ENCODE measurements around the gene ADCY5.

Gene ADCY5

GRCh38 chr3:123326531-123326930 is 122.4 kb downstream of the ADCY5 start:
- no peak for DNase-seq (ENCODE audit: low read depth)

GRCh38 chr3:123325766-123326256 is 123.1 kb downstream of the ADCY5 start:
- DNase-seq (ENCODE audit: low read depth): no peak

DNA sequence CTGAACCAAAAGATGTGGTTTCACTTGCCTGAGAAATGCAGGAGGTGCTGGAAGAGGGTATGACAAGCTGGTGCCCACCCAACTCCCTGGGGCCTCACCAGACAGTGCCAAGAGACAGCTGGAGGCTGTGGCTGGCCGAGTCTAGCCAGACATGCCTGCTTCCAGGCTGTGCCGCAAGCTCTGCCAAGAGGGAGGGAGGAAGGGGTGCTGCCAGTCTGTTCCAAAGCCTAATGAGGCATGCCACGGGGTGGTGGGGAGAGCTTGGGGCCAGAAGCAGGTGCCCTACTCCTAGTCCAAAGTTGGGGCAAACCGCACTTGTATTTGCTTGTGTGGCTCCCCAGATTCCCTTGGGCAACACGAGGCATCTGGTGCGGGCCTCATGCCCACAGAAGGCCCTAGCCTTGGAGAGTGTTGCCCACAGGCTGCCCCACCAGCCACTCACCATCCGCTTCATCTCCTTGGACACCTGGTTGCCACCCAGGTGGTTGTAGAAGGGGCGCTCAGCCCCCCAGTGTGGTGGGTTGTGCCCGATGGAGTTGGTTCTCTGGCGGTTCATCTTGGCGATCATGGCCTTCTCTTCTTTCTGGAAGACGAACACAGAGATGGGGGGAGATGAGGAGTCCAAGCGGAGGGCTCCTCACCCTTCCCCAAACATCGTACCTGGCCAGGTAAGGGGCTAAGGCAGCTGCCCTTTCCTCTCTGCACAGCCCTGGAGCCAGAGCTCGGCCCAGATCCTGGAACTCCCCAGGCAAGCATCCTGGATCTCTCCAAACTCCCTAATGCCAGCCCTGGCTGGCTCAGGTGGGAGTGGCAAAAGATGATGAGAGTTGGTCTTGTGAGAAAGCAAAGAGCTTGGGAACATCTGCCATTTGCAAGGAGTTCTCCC is 123.8 kb downstream of the ADCY5 start:
- DNase-seq (ENCODE audit: low read depth): no peak

GRCh38 chr3:123323781-123324180 is 125.1 kb downstream of the ADCY5 start:
- DNase-seq (ENCODE audit: low read depth): no peak

DNA sequence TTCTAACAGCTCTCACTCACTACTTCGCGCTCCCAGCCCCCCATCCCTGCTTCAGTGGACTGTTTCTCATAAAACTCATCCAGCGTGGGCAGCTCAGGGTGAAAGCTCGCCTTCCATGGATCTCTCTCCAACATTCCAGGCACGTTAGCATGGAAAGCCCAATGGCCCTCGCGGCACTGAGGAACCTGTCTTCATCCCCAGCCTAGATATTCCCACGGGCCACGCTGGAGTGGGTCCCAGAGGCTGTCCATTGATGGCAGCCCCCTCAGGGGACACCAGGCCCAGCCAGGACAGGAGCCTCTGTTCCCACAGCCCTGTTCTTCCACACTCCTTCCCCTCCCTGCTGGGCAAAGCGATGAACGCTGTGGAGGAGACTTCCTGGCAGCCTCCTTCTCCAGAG is 126.0 kb downstream of the ADCY5 start:
- no peak for DNase-seq (ENCODE audit: low read depth)

DNA sequence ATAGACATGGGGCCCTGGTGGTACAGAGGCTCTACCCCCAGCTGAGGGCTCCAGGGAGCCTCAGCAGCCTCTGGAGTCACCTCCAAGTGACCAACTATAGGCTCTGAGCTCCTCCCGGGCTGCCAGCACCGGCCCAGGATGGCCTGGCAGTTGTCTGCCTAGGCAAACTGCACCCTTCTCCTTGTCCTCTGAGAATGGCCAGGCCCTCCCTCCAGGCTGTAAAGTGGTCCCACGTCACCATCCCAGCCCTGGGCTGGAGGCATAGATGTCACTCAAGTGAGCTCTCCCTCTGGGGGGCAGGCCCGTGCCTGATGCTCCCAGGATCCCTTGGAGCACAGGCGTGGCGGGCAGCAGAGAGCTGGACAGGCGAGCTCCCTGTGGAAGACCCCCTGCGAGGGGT is 127.1 kb downstream of the ADCY5 start:
- no peak for DNase-seq (ENCODE audit: low read depth)

DNA sequence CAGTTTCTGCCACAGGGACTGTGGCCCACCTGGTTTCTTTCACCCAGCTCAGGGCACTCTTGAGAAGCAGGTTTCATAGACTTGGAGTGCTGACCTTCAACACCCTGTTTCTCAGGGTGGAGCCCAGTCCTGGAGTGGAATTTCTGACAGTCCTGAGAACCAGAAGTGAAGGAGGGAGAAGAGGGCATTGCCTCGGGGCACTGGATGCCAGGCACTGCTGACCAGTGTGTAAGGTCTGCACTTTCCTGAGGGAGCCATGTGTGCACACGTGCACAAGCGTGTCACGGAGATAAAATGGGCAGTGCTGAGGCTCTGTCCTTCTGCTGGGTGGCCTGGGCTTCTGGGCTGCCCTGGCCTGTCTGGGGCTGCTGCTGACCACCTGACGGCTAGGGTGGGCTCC is 128.7 kb downstream of the ADCY5 start:
- DNase-seq (ENCODE audit: low read depth): no peak

DNA sequence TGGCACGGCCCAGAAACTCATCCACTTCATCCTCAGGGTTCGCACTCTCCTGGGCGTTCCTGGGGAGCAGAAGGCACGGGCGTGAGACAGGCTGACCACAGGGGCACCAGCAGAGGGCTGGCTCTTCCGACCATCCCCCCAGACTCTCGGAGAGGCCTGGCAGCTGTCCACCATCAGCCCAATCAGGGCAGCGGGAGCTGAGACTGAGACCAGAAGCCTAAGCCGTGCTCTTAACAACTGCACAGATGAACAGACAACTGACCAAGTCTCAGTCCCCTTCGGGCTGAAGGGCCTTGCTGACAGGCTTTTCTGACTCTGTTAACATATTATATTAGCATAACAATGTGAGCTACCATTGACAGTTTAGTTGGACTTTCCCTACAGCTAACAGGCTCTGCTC is 129.1 kb downstream of the ADCY5 start:
- no peak for DNase-seq (ENCODE audit: low read depth)

DNA sequence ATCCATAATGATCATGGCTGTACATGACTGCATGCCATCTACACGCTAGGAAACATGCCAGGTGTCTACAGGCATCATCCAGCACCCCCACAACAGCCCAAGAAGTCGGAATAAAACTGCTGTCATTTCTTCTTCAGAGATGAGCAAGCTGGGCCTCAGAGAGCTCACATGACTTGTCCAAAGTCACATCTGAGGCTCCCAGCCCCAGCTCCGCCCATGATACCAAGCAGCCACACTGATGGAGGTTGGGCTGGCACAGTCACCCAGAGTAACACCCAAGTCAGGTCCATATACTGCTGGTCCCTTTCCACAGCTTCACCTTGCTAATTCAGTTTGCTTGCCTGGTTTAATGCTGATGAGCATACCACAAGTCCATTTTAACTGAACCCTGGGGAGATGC is 130.5 kb downstream of the ADCY5 start:
- no peak for DNase-seq (ENCODE audit: low read depth)

- no peak for DNase-seq (ENCODE audit: low read depth)
Observed at GRCh38 chr3:123317716-123318115, 131.2 kb downstream of the ADCY5 start.

GRCh38 chr3:123315271-123315595 is 133.7 kb downstream of the ADCY5 start:
- DNase-seq (ENCODE audit: low read depth): no peak

DNA sequence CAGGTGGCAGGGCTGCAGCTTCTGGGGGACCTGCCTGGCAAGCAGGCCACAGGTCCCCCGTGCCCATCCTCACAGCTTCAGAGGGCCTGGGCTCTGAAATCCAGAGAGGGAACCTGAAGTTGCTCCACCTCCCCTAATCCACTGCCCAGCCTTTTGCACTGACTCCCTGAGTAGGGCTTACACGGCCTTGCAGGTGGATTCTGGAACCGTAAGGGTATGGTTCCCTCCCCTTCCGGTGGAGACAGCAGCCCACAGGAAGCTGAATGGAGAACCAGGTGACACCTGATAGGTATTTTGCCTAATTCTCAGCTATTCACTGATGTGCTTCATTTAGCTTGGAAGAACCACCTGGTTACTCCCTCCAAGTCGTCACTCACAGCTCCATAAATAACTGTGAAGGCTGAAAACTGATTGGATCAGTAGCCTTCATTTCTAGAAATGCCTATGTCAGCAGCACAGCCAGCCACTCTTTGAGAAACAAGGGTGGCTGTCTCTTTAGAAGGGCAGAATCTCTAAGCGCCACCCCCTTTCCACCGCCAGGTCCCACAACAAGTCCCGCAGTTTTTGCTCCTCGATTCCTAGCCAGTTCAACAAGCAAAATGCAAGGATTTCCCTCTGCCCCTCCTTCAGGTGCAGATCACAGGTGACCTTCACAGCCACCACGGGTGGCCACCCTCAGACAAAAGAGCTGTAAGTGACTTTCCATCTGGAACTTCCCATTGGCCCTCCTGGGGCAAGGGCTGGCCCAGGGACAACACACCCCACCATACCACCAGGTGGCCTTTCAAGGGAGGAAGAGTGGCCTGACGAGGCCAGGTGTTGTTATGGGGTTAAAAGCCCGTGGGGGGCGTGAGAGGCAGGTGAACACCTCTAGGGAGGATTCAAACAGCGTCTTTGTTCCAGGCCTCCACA is 134.3 kb downstream of the ADCY5 start:
- no peak for DNase-seq (ENCODE audit: low read depth)

DNA sequence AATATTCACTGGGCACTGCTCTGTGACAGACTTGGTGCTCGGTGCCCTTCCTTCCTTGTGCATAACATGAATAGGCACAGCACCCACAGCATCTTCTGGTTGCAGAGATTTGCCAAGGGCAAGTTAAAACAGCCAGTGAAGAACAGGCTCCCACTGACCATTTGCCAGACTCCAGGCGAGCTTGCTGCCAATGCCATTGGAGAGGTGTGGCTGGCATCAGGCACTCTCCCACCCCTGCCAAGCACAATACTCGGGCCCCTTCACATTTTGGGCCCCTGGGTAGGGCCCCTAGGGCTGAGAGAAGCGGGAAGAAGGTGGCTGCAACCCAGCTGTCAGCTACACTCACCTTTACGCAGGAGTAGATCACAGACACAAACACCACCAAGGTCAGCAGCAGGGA is 135.0 kb downstream of the ADCY5 start:
- no peak for DNase-seq (ENCODE audit: low read depth)

DNA sequence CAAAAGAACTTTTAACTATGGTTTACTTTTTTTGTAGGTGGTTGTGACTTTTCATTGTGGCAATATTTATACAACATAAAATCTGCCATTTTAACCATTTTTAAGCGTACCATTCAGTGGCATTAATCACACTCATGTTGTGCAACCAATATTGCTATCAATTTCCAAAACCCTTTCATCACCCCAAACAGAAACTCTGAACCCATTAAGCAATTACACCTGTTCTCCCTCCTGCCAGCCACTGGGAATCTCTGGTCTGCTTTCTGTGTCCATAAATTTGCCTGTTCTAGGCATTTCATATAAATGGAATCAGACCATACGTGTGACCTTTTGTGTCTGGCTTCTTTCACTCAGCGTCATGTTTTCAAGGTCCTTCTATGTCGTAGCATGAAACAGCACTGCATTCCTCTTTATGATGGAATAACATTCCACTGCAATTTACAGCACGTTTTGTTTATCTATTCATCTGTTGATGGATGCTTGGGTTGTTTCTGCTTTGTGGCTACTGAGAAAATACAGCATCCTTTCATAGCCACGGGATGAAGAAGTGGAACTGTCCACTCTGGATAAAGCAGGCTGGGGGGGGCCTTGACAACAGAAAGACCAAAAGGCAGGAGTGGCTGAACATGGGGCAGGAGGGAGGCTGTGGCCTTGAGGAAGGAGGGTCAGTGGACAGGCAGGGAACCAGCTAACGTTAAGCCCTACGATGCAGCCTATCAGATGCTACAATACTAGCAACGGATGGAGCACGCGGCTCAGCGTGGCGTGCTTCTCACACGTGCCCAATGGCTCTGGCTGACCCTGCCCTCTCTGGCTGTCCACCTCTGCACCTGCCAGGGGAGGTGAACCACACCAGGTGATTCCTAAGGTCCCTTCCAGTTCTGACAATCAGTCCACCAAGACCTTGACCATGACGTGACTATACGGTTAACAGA is 136.3 kb downstream of the ADCY5 start:
- no peak for DNase-seq (ENCODE audit: low read depth)

DNA sequence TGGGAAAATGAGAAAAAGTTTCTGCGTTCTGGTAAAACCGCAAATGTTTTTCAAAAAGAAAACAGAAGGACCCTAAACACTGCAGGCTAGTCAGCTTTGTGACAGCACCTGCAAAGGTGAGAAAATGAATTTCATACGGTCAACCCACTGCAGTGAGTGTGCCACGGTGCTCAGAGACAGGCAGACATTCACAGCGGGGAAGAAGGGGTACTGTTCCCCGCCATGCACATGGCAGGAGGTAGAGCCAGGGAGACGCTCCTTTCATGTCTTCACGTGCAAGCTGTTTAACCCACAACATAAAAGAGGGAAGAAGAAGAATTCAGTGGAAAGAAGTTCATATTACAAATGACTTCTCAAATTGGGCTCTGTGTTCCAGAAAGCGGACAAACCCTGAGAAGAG is 137.7 kb downstream of the ADCY5 start:
- DNase-seq (ENCODE audit: low read depth): no peak

DNA sequence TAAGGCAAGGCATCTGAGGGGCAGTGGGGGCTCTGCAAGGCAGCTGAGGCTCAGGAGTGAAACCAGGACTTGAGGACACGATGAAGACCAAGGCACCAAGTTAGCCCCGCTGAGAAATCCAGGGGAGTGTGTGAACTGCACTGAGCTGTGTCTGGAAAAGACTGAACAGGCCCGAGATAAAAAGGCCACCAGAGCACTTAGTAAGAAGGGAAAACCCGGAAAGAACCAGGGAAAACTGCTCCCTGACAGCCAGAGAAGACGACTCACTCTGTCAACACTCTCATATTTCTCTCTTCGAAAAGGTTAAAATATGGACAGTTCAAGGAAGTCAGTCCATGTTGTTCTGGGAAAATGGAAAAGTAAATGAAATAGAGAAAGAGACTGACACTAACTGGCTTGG is 138.1 kb downstream of the ADCY5 start:
- DNase-seq (ENCODE audit: low read depth): no peak

DNA sequence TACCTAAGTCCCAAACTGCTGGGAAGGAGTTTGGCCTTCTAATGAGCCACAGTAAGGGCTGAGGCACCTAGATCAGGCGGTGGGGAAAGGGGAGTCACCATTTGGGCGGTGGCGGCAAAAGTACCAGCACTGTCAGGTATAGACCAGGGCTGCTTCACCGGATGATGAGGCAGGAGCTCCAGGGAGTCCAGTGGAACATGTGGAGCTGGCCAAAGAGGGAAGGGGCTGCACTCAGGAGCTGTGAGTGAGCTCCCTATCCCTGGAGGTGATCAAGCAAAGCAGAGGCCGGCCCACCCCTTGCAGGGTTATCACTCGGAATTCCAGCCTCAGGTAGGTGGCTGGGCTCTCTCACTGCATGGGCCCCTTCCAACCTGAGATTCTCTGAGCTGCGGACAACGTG is 138.7 kb downstream of the ADCY5 start:
- no peak for DNase-seq (ENCODE audit: low read depth)

DNA sequence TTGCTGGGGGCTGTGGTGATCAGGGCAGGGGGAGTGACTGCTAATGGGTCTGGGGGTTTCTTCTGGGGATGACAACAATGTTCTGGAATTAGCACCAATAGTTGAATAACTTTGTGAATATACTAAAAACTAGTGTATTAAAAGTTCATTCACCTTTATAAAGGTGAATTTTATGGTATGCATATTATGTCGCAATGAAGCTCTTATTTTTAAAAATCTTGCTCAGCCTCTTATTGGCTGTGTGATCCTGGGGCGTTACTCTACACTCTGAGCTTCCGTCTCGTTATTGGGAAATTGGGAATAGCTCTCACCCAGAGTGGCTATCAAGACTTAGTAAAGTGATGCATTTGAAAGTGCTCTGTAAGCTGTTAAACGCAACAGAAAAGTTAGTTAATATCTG is 141.8 kb downstream of the ADCY5 start:
- no peak for DNase-seq (ENCODE audit: low read depth)

GRCh38 chr3:123305192-123305591 is 143.7 kb downstream of the ADCY5 start:
- DNase-seq (ENCODE audit: low read depth): no peak

- DNase-seq (ENCODE audit: low read depth): no peak
Observed at GRCh38 chr3:123303976-123304560, 144.8 kb downstream of the ADCY5 start.

- DNase-seq (ENCODE audit: low read depth): no peak
Observed at GRCh38 chr3:123302961-123303360, 145.9 kb downstream of the ADCY5 start.

All from activated T-cell treated with anti-CD3 and anti-CD28 coated beads for 48 hours (primary cell).